Vagina (tissue), 2 donors: ENCODE measurements around the gene FH.

Experiments used
- CTCF ChIP-seq, 3 experiments: fragments of 450-650 bp in 2 of 3; fragments of 200-600 bp in 1 of 3; sonication (generic) in 1 of 3; IDR thresholded peaks; one replicate each; pipeline ENCODE4 v1.5.1; 2017 to 2019; ENCODE audit warnings: antibody characterized with exemption in 3 of 3, mild to moderate bottlenecking in 2 of 3, moderate library complexity in 2 of 3
- POLR2A ChIP-seq, 2 donors: fragments of 450-650 bp; IDR thresholded peaks; one replicate each; pipeline ENCODE4 v1.6.1; 2017; ENCODE audit warnings: antibody characterized with exemption in 2 of 2, mild to moderate bottlenecking in 2 of 2, moderate library complexity in 2 of 2
- POLR2AphosphoS5 ChIP-seq, 2 donors: sonication (generic); formaldehyde crosslinking; IDR thresholded peaks; one replicate each; pipeline ENCODE4 v1.9.0; 2017; ENCODE audit warnings: antibody characterized with exemption in 2 of 2, mild to moderate bottlenecking in 2 of 2, low read depth in 1 of 2; ENCODE audit not compliant: insufficient read depth in 1 of 2

- TF ChIP-seq POLR2AphosphoS5 (IDR thresholded peaks at IDR 0.05; ENCODE audit: insufficient read depth in 1 of 2, low read depth in 1 of 2) (no peak), POLR2A (IDR thresholded peaks at IDR 0.05) (no peak), CTCF (IDR thresholded peaks at IDR 0.05) (no peak)
These were observed 65.8 kb downstream of the FH start for GRCh38 chr1:241453732-241454131.
